ENCODE data around the gene MALRD1.

DNA sequence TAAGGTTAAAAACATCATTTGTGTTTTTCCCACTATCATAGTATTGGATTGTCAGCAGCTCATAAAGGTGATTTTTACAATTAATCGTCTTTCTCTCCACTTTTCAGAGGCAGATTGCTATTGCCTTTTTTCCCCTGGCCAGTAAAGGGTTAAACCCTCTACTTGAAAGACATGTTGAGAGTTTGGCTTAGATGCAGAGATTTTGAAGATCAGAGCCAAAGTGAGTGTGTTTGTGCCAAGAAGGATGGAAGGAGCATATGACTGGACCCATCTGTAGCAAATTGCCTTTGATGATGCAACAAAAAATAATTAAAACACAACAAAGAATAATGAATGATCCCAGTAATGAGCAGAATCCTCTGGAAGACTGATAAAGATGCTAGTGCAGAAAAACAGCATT is 373.1 kb downstream of the MALRD1 start:
- TF ChIP-seq, protein P1, sequence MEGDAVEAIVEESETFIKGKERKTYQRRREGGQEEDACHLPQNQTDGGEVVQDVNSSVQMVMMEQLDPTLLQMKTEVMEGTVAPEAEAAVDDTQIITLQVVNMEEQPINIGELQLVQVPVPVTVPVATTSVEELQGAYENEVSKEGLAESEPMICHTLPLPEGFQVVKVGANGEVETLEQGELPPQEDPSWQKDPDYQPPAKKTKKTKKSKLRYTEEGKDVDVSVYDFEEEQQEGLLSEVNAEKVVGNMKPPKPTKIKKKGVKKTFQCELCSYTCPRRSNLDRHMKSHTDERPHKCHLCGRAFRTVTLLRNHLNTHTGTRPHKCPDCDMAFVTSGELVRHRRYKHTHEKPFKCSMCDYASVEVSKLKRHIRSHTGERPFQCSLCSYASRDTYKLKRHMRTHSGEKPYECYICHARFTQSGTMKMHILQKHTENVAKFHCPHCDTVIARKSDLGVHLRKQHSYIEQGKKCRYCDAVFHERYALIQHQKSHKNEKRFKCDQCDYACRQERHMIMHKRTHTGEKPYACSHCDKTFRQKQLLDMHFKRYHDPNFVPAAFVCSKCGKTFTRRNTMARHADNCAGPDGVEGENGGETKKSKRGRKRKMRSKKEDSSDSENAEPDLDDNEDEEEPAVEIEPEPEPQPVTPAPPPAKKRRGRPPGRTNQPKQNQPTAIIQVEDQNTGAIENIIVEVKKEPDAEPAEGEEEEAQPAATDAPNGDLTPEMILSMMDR (IDR thresholded peaks at IDR 0.05; ENCODE audit: insufficient read depth, low read depth, low read length): no peak
- TF ChIP-seq EZH2 (IDR thresholded peaks at IDR 0.05; ENCODE audit: insufficient read depth, low read length): no peak
